Keratinocyte (primary cell): ENCODE data around the gene CHD9. TPM values are rescaled to one million over a fixed set of nuclear protein-coding genes. Genes with fewer than 3 reads are reported as not detected.
A peak's percentile ranks its signal among the peaks of the same experiment; 100 is the strongest.

ENCODE experiments used
- DNase-seq: peaks from one replicate; pipeline ENCODE4 v3.0.0-alpha.2; 2011; ENCODE audit warnings: low read depth, missing footprints, low spot score
- FAIRE-seq: peaks from 2 replicates; lab custom pipeline; 2011; peaks lifted over from hg19 to GRCh38; lab: Jason Lieb, UNC
- H2AFZ ChIP-seq: 2 replicates; pipeline ENCODE4 v1.6.0; 2012; ENCODE audit warnings: low read length, control low read depth, inconsistent platforms; ENCODE audit not compliant: control insufficient read depth
- H3K27ac ChIP-seq: 2 replicates; pipeline ENCODE4 v1.5.1; 2011; ENCODE audit warnings: low read length; ENCODE audit not compliant: control insufficient read depth, insufficient read depth
- H3K27me3 ChIP-seq: 3 replicates; pipeline ENCODE4 v1.6.0; 2011; ENCODE audit warnings: low read length; ENCODE audit not compliant: control insufficient read depth, insufficient read depth; ENCODE audit errors: extremely low read depth
- H3K36me3 ChIP-seq, 2 experiments: 2 replicates in 1 of 2; 3 replicates in 1 of 2; pipeline ENCODE4 v1.5.1; 2011; ENCODE audit warnings: low read length in 2 of 2, mild to moderate bottlenecking in 1 of 2; ENCODE audit not compliant: control insufficient read depth in 2 of 2, insufficient read depth in 2 of 2; ENCODE audit errors: extremely low read depth in 1 of 2
- H3K4me1 ChIP-seq: 3 replicates; pipeline ENCODE4 v1.5.1; 2011; ENCODE audit warnings: low read length; ENCODE audit not compliant: control insufficient read depth, insufficient read depth; ENCODE audit errors: extremely low read depth
- H3K4me2 ChIP-seq: 3 replicates; pipeline ENCODE4 v1.6.0; 2011; ENCODE audit warnings: low read depth, low read length; ENCODE audit not compliant: control insufficient read depth, insufficient read depth; ENCODE audit errors: extremely low read depth
- H3K4me3 ChIP-seq, 3 experiments: fragments of 200-600 bp in 1 of 3; sonication (generic) in 1 of 3; 2 replicates in 2 of 3; 3 replicates in 1 of 3; pipeline ENCODE4 v1.5.1; 2011 to 2016; ENCODE audit warnings: low read length in 3 of 3, mild to moderate bottlenecking in 3 of 3, control low read depth in 2 of 3, inconsistent platforms in 1 of 3, low read depth in 1 of 3, mixed read lengths in 1 of 3, mixed run types in 1 of 3, moderate library complexity in 1 of 3; ENCODE audit not compliant: control insufficient read depth in 2 of 3, insufficient read depth in 2 of 3; ENCODE audit errors: extremely low read depth in 1 of 3
- H3K79me2 ChIP-seq: 2 replicates; pipeline ENCODE4 v1.6.0; 2012; ENCODE audit warnings: low read length; ENCODE audit not compliant: control insufficient read depth, insufficient read depth
- H3K9ac ChIP-seq: 3 replicates; pipeline ENCODE4 v1.6.0; 2011; ENCODE audit warnings: low read length; ENCODE audit not compliant: control insufficient read depth, insufficient read depth; ENCODE audit errors: extremely low read depth
- H3K9me1 ChIP-seq: 3 replicates; pipeline ENCODE4 v1.6.0; 2011; ENCODE audit warnings: low read length; ENCODE audit not compliant: control insufficient read depth, insufficient read depth; ENCODE audit errors: extremely low read depth
- H3K9me3 ChIP-seq: 2 replicates; pipeline ENCODE4 v1.5.1; 2012; ENCODE audit warnings: low read depth, low read length; ENCODE audit not compliant: control insufficient read depth
- H4K20me1 ChIP-seq: 3 replicates; pipeline ENCODE4 v1.6.0; 2011; ENCODE audit warnings: low read length; ENCODE audit not compliant: control insufficient read depth, insufficient read depth; ENCODE audit errors: extremely low read depth
- EZH2 ChIP-seq: IDR thresholded peaks from one replicate; pipeline ENCODE4 v1.6.1; 2012; ENCODE audit warnings: inconsistent platforms, mild to moderate bottlenecking, low read length, moderate library complexity
- dilution Hi-C: fragments of 300-500 bp; cut with MboI; formaldehyde crosslinking; loops from one replicate; pipeline ENCODE4 v1.7.0; 2020; ENCODE audit warnings: low sequenced_read_pairs; ENCODE audit not compliant: extremely low pct_ligation_motif_present
- polyA plus RNA-seq, 5 experiments: library from polyadenylated mRNA; depleted of rRNA in 3 of 5; stranded (reverse) in 3 of 5; stranded (forward) in 1 of 5; unstranded in 1 of 5; fragments of >200 nt; gene quantifications; 1 replicate in 1 of 5; 2 replicates in 3 of 5; 3 replicates in 1 of 5; pipeline versions ENCODE4 v1.2.1 to v1.2.3, GENCODE V29; 2011 to 2012; ENCODE audit warnings: missing spikeins in 2 of 5, low read depth in 1 of 5, low replicate concordance in 1 of 5
- TF ChIP-seq, protein P1 (sequence below), 3 experiments: IDR thresholded peaks in 1 of 3; conservative IDR thresholded peaks in 1 of 3; optimal IDR thresholded peaks in 1 of 3; 2 replicates in 2 of 3; 3 replicates in 1 of 3; pipeline versions ENCODE3 to v1.5.1; 2011; ENCODE audit warnings: low read length in 3 of 3, mild to moderate bottlenecking in 3 of 3, moderate library complexity in 2 of 3, control low read depth in 1 of 3, inconsistent platforms in 1 of 3; ENCODE audit not compliant: insufficient read depth in 2 of 3; ENCODE audit errors: extremely low read depth in 1 of 3

CHD9 gene
- polyA plus RNA-seq, 1 donor (not counting 4 experiments of a cell fraction or from before 2014, with no cell fraction given): 32.8 TPM

GRCh38 chr16:53370827-53371226 lies 316.0 kb downstream of the CHD9 start:
- no peaks in the 10 kb centered on the region for H3K9me1 ChIP-seq
- no peak overlapping the region for H3K9ac ChIP-seq
- H3K4me2 ChIP-seq: no peak overlapping the region
- H3K9me3 ChIP-seq: no peaks in the 10 kb centered on the region
- H2AFZ ChIP-seq: no peak overlapping the region
- H3K79me2 ChIP-seq: no peaks in the 10 kb centered on the region
- DNase-seq (no peak), FAIRE-seq (no peak)
- TF ChIP-seq EZH2: no peak
- TF ChIP-seq, protein P1, sequence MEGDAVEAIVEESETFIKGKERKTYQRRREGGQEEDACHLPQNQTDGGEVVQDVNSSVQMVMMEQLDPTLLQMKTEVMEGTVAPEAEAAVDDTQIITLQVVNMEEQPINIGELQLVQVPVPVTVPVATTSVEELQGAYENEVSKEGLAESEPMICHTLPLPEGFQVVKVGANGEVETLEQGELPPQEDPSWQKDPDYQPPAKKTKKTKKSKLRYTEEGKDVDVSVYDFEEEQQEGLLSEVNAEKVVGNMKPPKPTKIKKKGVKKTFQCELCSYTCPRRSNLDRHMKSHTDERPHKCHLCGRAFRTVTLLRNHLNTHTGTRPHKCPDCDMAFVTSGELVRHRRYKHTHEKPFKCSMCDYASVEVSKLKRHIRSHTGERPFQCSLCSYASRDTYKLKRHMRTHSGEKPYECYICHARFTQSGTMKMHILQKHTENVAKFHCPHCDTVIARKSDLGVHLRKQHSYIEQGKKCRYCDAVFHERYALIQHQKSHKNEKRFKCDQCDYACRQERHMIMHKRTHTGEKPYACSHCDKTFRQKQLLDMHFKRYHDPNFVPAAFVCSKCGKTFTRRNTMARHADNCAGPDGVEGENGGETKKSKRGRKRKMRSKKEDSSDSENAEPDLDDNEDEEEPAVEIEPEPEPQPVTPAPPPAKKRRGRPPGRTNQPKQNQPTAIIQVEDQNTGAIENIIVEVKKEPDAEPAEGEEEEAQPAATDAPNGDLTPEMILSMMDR (optimal IDR thresholded peaks at IDR 0.05 in 1 of 3, IDR thresholded peaks at IDR 0.05 in 1 of 3, conservative IDR thresholded peaks at IDR 0.05 in 1 of 3; ENCODE audit: extremely low read depth in 1 of 3, insufficient read depth in 2 of 3, low read length in 3 of 3): no peak
- no peaks in the 10 kb centered on the region for H3K36me3 ChIP-seq
- dilution Hi-C loops: no loop called here
- H4K20me1 ChIP-seq: no peaks in the 10 kb centered on the region
- H3K27ac ChIP-seq: no peak overlapping the region
- H3K27me3 ChIP-seq: no peaks in the 10 kb centered on the region
- H3K4me1 ChIP-seq: no peaks in the 10 kb centered on the region
- H3K4me3 ChIP-seq: no peak overlapping the region

DNA sequence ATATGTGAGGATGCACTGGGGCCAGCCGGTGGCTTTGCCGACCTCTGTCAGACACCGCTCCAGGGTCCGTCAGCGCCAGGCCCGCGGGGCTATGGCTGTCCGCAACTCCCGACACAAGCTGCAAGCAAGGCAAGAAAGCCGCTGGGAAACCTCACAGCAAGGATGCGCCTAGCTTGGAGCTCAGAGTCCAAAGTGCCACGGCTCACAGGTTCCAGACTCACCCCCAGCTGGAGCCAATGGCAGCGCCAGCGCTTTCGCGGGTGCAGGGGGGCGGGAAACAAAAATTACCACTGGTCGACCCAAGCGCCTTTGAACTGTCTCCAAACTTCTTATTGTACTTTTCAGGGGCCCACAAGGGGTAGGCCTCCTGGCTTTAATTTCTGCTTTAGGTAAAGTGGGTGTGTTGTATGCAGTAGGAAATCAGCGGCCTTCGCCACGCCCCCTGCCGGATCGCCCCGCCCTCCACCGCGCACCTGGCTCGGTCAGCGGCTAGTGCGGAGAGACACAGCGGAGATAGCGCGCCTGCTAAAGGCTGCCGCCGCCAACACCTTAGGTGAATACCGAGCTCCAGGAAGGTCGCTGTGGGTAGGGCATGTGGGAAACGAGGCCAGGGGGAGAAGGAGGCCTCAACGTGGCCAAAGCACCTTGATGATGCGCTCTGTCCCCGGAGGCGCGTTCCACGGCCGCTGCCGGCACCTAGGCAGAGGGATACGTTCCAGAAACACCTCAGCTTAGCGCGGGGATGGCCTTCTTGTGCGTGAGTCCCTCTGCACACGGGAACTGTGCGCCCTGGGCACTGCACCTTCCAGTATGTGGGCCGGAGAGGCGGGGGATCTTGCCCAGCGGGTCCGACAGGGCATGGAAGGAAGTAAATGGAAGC lies 318.4 kb downstream of the CHD9 start:
- Histone ChIP-seq H4K20me1 (no peaks in the 10 kb centered on the region), H3K79me2 (no peaks in the 10 kb centered on the region), H3K4me1 (peaks cover 7% of the 10 kb centered on the region), H3K4me3 (peak overlapping the region; percentile 34 to 67 (median 50)), H3K36me3 (no peaks in the 10 kb centered on the region), H3K9ac (peak overlapping the region; percentile 45), H3K27ac (no peak overlapping the region), H3K27me3 (no peaks in the 10 kb centered on the region), H3K4me2 (peak overlapping the region; percentile 82), H3K9me3 (no peaks in the 10 kb centered on the region), H2AFZ (peak overlapping the region; percentile 96), H3K9me1 (no peaks in the 10 kb centered on the region)
- no peak for DNase-seq
- dilution Hi-C loops: no loop called here
- no peak for TF ChIP-seq EZH2
- TF ChIP-seq, protein P1 (optimal IDR thresholded peaks at IDR 0.05 in 1 of 3, IDR thresholded peaks at IDR 0.05 in 1 of 3, conservative IDR thresholded peaks at IDR 0.05 in 1 of 3; ENCODE audit: extremely low read depth in 1 of 3, insufficient read depth in 2 of 3, low read length in 3 of 3): peak in 2 of 3 experiments; percentile 13 to 18
- FAIRE-seq: no peak
